ENCODE measurements around the gene CXCL5.
A peak's percentile ranks its signal among the peaks of the same experiment; 100 is the strongest.

CXCL5 gene

GRCh38 chr4:73998040-73999011, at the start of gene CXCL5:
TSS of gene CXCL5 (minus strand) at chr4:73998677. CDS start at chr4:73998581, 96 bp downstream.
- TF ChIP-seq, protein P1, sequence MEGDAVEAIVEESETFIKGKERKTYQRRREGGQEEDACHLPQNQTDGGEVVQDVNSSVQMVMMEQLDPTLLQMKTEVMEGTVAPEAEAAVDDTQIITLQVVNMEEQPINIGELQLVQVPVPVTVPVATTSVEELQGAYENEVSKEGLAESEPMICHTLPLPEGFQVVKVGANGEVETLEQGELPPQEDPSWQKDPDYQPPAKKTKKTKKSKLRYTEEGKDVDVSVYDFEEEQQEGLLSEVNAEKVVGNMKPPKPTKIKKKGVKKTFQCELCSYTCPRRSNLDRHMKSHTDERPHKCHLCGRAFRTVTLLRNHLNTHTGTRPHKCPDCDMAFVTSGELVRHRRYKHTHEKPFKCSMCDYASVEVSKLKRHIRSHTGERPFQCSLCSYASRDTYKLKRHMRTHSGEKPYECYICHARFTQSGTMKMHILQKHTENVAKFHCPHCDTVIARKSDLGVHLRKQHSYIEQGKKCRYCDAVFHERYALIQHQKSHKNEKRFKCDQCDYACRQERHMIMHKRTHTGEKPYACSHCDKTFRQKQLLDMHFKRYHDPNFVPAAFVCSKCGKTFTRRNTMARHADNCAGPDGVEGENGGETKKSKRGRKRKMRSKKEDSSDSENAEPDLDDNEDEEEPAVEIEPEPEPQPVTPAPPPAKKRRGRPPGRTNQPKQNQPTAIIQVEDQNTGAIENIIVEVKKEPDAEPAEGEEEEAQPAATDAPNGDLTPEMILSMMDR (conservative IDR thresholded peaks at IDR 0.05; ENCODE audit: low read depth, low read length) = peak; percentile 28
- DNase-seq (ENCODE audit: low read depth) = no peak
- H3K4me3 ChIP-seq (ENCODE audit: low read length) = peak within 1 kb of the TSS; percentile 49

DNA sequence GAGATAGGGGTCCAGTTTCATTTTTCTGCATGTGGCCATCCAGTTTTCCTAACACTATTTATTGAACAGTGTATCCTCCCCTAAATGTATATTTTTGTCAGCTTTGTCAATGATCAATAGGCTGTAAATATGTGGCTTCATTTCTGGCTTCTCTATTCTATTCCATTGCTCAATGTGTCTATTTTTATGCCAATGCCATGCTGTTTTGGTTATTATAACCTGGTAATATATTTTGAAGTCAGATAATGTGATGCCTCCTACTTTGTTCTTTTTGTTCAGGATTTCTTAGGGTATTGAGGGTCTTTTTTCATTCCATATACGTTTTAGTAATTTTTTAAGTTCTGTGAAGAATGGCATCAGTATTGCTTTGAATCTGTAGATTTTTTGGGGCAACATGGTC, 48.7 kb upstream of the CXCL5 start:
- TF ChIP-seq, protein P1 (conservative IDR thresholded peaks at IDR 0.05; ENCODE audit: low read depth, low read length) = no peak
- DNase-seq (ENCODE audit: low read depth) = no peak
- no peak overlapping the region for H3K4me3 ChIP-seq (ENCODE audit: low read length)

DNA sequence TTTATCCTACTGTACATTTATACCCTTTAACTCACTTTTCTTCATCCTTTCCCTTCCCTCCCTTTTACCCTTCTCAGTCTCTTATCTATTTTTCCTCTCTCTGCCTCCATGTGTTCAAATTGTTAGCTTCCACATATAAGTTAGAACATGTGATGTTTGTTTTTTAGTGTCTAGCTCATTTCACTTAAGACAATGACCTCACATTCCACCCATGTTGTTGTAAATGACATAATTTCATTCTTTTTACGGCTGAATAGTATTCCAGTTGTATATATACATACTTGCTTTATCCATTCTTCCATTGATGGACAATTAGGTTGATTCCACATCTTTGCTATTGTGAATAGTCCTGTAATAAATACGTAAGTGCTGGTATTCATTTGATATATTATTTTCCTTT, 47.3 kb upstream of the CXCL5 start:
- no peak for DNase-seq (ENCODE audit: low read depth)
- no peak overlapping the region for H3K4me3 ChIP-seq (ENCODE audit: low read length)
- TF ChIP-seq, protein P1 (conservative IDR thresholded peaks at IDR 0.05; ENCODE audit: low read depth, low read length) = no peak

- TF ChIP-seq, protein P1 (conservative IDR thresholded peaks at IDR 0.05; ENCODE audit: low read depth, low read length) = no peak
- no peak for DNase-seq (ENCODE audit: low read depth)
- no peak overlapping the region for H3K4me3 ChIP-seq (ENCODE audit: low read length)
Observed at GRCh38 chr4:74045247-74045646, 46.8 kb upstream of the CXCL5 start.

DNA sequence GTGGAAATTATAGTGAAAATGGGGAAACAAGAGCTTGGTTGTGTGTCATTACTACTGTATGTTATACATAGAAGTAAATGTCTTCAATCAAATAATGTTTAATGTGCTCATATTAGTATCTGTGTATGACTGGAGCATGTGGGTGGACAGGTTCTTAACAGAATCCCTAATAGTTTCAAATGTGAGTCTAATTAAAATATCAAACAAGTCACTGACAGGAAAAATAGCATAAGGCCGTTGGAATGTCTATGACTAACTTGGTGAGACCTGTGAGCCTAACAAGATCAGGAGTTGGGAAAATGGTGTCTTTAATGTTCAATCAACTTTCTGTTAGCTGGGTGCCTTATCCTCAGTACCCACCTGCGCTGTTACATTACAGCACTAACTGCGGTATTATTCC, 46.2 kb upstream of the CXCL5 start:
- H3K4me3 ChIP-seq (ENCODE audit: low read length) = no peak overlapping the region
- TF ChIP-seq, protein P1 (conservative IDR thresholded peaks at IDR 0.05; ENCODE audit: low read depth, low read length) = no peak
- peak; percentile 65 for DNase-seq (ENCODE audit: low read depth)

GRCh38 chr4:74042681-74043080, 44.2 kb upstream of the CXCL5 start:
- DNase-seq (ENCODE audit: low read depth) = no peak
- TF ChIP-seq, protein P1 (conservative IDR thresholded peaks at IDR 0.05; ENCODE audit: low read depth, low read length) = no peak
- no peak overlapping the region for H3K4me3 ChIP-seq (ENCODE audit: low read length)

DNA sequence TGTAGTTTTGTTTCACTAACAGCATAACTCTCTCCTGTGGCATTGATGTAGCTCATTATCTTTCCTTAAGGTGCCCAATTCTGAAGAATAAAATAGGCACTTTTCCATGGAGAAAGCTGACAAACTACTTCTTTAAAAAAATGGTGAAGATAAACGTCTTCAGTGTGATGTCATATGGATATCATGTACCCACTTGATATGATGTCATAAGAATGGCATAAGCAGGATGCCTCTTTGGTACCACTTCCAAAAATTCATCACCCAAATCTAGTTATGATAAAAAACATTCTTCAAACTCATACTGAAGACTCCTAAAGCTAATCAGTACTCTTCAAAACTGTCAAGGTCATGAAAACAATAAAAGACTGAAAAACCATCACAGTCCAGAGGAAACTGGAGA, 42.9 kb upstream of the CXCL5 start:
- DNase-seq (ENCODE audit: low read depth) = no peak
- TF ChIP-seq, protein P1 (conservative IDR thresholded peaks at IDR 0.05; ENCODE audit: low read depth, low read length) = no peak
- H3K4me3 ChIP-seq (ENCODE audit: low read length) = no peak overlapping the region

Data from retinal pigment epithelial cell (primary cell).